Medulla oblongata (tissue), 1 donor: ENCODE measurements around the gene FAM124B.
"Not testable (repeated sequence)": the region's sequence is repeated elsewhere in the genome, so short reads cannot be mapped to it uniquely, and the experiment has no call there.

Experiments
- DNase-seq: peaks from one replicate; pipeline ENCODE4 v3.0.0-alpha.2; 2015; ENCODE audit errors: extremely low spot score

Gene FAM124B

GRCh38 chr2:224412141-224413015 is 10.5 kb upstream of the FAM124B start:
- no peak for DNase-seq

GRCh38 chr2:224410946-224411561 is 9.1 kb upstream of the FAM124B start:
- DNase-seq: no peak

DNA sequence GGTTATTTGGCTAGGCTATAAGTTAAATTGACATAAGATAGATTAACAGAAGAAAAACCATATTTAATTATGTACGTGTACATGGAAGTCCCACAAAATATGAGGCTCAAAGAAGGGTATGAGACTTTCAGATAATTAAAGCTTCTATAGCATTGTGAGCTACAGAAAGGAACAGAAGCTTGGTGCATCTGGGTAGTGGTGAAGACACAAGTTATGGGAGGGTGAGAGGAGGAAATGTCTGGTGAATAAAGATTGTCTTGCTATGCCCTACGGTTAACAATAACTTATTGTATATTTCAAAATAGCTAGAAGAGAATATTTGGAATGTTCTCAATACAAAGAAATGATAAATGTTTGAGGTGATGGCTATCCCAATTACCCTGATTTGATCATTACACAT is 6.8 kb upstream of the FAM124B start:
- DNase-seq: no peak

DNA sequence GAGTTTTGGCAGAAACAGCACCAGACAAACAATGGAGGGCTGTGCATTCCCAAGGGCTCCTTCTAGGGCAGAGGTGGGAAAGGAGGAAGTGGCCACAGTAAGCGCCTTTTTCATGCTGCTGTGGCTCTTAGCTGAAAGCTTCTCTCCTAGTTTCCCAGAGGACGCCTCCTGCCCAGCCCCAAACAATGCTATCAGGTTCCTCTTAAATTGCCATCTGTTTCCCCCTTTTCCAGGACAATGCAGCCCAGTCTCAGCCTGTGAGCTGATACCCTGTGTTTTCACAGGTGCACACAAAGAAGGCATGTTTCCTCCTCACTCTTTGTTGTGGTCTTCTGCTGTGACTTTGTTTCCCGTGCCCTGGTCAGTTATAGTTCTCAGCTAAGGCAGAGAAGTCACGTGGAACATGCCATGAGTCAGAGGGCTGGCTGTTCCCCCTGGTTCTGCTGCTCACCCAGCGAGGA is 5.4 kb upstream of the FAM124B start:
- no peak for DNase-seq

DNA sequence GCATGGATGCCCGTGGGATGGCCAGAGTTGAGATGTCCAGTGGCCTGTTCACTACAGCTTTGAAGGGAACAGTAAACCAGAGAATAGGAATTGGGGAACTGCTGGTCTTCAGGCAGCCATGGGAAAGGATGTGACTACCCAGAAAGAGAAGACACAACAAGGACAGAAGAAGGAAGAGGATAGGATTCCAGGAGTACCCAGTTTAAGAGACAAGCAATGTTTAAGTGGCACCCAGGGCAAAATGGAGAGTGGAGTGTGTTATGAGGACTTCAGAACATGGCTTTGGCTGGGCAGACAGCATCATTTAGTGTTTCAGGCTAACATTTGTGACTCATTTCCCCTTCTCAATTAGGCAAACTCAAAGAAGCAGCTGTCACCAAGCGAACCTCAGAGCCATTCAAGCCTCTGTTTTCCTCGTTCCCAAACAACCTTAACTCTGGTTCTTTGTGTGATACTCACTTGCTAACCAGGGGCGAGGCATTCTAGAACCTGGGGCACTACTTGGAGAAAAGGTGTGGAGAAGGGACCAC is 4.0 kb upstream of the FAM124B start:
- DNase-seq: no peak

DNA sequence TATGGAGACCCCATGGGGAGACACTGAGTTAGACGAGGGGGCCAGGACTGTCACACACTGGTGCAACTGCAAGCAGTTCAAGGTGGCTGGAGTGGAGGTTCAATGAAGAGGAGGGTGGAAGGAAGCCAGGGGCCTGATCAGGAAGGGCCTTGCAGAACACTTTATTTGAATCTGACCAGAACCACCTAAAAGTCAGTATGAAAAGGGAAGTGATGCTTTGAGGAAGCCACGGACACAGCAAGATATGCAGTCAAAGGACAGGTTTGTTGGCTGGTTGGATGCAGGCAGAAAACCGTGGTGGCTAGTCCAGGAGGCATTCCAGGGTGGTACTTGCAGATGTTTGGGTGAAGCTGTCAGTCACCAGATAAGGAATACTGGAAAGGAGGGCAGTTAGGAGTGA is 3.5 kb upstream of the FAM124B start:
- no peak for DNase-seq

GRCh38 chr2:224404796-224405195 is 2.9 kb upstream of the FAM124B start:
- no peak for DNase-seq

DNA sequence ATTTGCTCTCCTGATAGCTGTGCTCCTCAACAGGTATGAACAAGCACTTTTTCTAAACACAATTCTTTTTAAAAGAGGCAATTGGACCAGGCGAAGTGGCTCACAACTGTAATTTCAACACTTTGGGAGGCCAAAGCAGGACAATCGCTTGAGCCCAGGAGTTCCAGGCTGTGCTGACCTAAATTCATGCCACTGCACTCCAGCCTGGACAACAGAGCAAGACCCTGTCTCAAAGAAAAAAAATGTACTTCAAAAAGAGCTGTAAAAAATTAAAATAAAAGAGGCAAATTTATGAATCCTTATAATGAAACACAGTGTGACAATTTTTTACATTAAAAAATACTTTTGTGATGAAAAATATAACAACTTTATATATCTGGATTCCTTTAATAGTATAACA is 1.8 kb upstream of the FAM124B start:
- no peak for DNase-seq

DNA sequence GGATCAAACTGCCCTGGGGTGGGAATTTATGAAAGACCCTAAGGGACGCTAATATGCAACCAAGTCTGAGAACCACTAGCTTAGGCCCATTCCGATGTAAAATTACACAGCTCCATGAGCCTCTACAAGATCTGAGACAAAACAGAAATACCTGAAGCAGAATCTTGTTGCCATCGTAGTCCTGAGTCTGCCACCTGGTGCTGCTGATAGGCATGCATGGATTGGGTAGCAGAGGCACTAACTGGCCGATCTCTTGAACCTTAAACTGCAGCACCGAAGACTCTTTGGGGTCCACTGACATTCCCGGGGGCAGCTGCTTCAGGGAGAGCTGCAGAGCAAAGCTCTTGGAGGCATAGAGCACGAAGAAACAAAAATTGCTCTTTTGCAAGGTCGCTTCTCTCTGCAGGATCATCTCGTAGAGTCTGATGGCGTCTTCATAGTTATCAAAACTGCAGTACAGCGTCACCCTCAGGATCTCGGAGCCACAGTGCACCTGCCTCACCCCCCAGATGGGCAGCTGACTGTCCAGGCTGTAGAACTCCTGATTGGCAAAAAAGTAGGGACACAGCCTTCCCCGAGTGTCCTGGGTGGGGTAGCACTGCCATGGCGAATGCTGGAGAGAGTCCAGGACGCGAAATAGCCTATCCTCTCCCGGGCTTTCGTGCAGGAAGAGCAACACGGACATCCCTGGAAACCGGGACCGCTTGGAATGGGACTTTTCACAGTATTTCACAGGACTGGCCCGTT is 848 bp downstream of the FAM124B start:
- DNase-seq: no peak

DNA sequence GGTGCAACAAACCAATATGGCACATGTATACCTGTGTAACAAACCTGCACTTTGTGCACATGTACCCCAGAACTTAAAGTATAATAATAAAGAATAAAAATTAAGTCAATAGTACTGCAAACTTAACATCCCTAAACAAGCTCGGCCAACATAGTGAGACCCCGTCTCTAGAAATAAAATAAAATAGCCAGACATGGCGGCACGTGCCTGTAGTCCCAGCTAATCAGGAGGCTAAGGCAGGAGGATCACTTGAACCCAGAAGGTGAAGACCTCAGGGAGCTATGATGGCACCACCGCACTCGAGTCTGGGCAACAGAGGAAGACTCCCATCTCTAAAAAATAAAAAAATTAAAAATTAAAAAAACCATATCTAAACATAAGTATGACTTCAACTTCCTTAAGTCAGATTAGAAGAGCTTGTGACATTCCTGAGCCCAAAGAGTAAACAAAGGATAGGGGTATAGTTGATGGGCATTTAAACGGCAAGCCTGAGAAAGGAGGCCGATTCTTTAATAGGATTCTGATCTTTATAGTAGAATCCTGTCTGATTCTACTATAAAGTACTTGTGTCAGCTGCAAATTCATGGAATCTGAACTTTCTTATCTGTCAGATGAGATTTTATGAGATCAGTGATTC is 1.6 kb downstream of the FAM124B start:
- DNase-seq: no peak

DNA sequence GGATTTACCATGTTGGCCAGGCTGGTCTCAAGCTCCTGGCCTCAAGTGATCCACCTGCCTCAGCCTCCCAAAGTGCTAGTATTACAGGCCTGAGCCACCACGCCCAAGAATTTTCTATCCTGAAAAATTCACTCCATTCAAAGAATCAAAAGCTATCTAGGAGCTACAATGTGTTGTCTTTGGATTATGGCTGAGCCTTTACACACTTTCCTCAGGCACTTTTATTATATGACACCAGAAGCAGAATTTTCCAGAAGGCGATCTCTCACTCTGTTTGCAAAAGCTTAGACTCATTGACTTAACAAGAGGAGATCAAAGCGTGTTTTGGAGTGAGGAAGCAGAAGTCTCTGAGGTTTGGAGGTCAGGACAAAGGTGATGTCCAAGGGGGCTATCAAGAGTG is 3.6 kb downstream of the FAM124B start:
- DNase-seq: no peak

- DNase-seq: not testable (repeated sequence)
Measured at GRCh38 chr2:224397100-224397499, 4.8 kb downstream of the FAM124B start.

GRCh38 chr2:224395620-224396390 is 6.1 kb downstream of the FAM124B start:
- DNase-seq: no peak

DNA sequence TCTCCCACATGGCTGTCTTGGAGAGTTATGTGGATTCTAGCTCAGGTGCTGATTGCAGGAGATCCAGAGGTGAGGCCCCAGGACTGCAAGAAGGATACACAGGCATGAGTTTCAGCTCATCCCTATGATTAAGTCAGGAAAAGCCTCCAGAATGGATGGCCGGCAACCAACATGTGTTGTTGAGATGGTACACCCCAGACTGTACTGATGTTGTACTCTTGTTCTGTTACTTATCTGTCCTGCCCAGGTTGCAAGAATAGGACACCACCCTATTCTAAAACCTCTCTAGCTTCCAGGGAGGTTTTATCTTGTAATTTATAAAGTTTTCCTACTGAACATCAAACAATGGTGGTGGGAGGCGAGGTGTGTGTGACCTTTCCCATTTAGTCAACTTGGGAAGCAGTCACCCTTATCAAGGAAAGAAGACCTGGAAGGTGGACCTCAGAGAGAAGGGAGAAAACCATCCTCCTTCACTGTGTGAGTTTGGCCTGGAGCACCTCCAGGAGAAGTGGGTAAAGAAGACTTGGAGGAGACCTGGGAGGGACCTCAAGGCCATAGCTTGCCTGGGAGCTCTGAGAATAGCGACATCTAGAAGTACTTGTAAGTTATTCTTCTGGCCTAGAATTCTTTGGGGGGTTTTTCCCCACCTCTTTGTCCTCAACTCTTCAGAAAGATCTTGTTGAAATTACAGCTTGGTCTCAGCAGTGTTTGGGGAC is 8.6 kb downstream of the FAM124B start:
- no peak for DNase-seq

DNA sequence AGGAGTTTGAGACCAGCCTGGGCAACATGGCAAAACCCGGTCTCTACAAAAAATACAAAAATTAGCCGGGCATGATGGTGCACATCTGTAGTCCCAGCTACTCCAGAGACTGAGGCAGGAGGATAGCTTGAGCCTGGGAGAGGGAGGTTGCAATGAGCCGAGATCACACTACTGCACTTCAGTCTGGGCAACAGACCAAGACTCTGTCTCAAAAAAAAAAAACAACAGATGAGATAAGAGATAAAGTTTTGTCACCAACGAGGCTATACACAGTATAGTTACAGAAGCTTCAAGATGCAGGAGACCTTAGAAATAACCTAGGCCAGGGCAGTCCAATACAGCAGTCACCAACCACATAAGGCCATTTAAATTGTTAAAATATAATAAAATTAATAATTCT is 9.4 kb downstream of the FAM124B start:
- no peak for DNase-seq

GRCh38 chr2:224389317-224389716 is 12.6 kb downstream of the FAM124B start:
- no peak for DNase-seq

DNA sequence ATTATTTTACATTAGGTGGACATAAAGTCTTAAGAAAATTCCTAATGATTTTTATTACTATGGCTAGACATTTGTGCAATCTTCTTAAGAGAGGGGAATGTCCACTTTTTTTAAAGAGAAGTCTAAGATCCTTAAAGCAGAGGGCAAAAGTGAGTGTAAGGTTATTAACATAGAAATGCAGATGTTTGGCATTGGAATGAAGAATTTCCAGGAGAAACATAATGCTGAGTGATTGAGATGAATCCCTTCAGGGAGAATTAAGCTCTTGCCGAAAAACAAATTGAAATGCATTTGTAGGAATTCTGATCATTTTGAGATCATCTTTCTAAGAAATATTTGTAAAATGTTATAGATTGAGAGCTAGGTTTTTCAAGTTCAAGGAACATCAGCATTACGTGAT is 15.0 kb downstream of the FAM124B start:
- DNase-seq: no peak

- no peak for DNase-seq
Measured at GRCh38 chr2:224382973-224383555, 18.8 kb downstream of the FAM124B start.

DNA sequence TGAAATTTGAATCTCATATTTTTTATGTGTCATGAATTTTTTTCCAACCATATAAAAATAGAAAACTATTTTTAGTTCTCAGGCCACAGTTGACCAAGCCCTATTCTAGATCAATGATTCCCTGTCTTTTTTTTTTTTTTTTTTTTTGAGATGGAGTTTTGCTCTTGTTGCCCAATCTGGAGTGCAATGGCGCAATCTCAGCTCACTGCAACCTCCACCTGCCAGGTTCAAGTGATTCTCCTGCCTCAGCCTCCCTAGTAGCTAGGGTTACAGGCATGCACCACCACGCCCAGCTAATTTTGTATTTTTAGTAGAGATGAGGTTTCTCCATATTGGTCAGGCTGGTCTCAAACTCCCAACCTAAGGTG is 19.6 kb downstream of the FAM124B start:
- DNase-seq: not testable (repeated sequence)
